HT1080 (cell line): Measurements from ENCODE around the gene FNDC3B. TPM values are rescaled to one million over a fixed set of nuclear protein-coding genes. Genes with fewer than 3 reads are reported as not detected.

ENCODE experiments used
- DNase-seq: peaks from one replicate; pipeline ENCODE4 v3.0.0-alpha.2; 2015; ENCODE audit warnings: low read depth
- total RNA-seq: library from RNA; depleted of rRNA; stranded (reverse); fragments of >200 nt; shearing (Covaris generic); gene quantifications from 2 replicates; pipeline ENCODE4 v1.2.3, GENCODE V29; 2014

The FNDC3B gene
- total RNA-seq, 1 experiment from 2014 or later, result 63.7 TPM

DNA sequence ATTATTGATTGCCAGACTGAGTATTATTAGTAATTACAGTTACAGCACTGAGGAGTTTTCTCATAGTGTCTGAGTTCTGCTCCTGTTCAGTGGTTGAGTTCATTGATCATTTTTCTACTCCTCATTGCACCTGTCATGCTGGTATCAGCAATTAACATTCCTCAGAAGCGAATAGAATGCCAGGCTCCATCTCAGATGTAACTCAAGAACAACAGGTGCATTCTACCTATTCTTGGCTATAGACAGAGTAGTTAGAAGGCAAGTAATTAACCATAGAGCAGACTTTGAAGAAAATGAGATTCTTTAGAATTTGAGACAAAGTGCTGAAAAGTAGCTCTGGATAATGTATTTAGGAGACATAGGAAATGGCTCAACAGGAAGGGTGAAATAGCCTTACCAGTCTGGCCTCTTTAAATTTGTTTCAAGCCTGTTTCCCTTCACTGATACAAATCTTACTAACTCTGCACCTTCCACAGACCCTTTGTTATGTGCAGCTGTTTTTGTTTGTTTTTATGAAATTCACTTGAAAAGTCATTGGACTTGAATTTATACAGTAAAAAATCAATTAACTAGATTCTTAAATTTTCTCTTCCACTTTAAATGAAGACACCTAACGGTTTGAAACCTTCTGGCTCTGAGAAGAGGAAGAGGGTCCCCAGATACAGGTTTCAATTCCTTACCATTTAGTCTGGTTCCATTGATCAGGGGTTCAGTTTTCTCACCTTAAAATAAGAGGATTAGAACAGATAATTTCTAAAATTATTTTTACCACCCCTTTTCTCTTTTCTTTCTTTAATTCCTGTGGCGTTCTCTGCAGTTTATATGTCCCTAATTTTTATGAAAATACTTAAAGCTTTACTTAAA is 109.6 kb downstream of the FNDC3B start:
- DNase-seq, result no peak

DNA sequence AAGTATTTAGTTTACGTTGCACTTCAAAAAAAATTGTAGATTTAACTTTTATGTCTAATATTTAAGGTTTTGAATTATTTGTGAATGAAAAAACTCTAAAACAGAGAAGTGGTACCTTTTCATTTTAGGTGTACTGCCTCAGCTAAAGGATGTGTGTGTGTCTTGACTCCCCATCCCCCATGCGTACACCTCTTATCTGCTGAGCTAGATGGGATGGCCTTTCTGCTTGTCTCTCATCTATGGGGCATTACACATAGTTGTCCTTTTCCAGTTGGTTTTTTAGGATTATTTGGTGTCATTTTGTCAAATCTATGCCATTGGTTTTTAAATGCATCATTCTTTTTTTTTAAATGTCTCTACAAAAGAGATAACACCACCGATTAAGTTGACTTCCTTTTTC is 110.9 kb downstream of the FNDC3B start:
- DNase-seq, result no peak

DNA sequence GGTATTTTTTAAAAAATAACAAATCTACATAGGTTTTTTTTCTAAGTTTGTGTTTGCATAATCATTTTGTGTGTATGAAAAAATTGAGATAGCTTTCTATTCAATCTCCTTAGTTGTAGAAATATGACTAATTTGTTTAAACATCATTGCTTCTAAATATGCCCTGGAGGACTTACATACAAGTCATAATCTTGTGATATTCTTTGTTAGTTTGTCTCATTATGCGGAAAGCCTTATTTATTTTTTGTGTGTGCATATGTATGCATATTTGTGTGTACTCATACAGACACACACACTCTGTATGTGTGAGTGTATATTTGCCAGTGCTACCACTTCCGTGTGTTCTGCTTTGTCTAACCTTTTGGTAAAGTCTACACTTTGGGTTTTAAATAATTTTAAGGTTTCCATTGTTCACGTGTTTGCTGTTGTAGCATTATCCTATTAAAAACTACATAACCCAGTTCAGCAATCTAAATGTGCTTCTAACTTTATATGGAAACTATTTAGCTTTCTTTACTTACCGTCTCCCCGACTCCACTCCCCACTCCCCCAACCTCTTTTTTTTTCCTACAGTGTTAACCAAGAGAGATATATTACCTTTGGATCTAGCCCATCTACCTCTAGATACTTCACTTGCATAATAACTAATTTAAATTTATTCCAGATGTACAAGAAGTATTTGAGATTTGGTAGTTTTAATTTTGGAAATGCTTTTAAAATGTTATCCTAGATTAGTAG is 111.7 kb downstream of the FNDC3B start:
- DNase-seq, result no peak

DNA sequence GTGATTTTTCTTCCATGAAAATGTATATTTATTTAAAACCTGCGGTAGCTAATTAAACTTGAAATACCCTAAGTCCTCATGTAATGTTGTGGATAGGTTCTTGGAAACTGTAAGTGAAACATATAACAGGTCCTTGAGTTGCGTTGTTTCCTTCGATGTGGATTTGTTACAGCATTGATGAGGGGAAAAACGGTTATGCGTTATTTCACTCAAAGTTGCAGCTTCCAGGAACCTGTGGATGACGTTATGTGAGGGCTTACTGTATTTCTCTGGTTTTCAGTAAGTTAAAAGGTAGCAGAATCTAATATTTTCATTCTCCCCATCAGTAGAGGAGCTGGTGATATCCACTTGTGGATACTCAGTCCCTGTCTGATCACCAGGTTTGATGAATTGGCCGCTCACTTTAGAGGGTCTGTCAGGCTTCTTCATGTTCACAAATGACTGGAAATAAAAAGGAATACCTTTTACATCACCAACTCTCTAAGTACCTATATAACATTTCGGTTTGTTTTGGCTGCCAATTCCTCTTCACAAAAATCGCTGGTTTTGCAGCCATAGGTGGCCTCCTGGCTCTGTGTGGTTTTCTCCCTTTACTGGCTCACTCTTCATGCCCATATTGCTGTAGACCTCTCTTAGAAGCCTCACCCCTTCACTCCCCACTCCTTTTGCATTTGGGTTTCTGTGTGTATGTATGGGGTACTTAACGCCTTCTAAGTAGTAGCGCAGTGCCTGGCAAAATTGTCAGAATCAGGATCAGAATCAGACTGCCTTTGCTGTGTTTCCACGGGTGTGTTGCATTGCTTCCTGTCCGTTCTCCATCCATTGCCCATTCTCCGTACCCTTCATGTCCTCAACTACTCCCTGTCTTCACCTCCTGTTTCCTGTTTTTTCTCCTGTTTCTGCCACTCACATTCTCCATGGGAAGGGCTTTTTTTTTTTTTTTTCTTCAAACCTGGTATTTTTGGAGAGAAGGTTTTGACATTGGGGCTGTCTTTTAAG is 112.6 kb downstream of the FNDC3B start:
- DNase-seq, result peak; percentile 34

DNA sequence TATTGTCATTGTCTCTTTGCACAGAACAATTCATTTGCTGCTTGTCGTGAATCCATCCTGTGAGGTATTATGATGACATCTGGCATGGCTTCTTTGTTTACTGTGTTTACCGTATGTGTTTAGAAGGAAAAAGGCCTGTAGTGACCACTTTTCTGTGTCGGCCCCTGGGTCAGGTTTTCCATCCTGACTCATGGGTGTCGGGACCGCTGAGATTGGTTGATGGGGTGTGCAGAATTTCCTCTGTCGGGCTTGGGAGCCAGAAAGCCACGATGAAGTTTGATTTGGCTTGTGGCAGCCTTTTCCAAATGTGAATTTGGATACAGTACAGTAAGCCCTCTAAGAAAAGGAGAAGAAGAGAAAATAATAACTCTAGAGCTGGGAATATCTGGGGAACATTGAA is 113.5 kb downstream of the FNDC3B start:
- DNase-seq, result no peak

DNA sequence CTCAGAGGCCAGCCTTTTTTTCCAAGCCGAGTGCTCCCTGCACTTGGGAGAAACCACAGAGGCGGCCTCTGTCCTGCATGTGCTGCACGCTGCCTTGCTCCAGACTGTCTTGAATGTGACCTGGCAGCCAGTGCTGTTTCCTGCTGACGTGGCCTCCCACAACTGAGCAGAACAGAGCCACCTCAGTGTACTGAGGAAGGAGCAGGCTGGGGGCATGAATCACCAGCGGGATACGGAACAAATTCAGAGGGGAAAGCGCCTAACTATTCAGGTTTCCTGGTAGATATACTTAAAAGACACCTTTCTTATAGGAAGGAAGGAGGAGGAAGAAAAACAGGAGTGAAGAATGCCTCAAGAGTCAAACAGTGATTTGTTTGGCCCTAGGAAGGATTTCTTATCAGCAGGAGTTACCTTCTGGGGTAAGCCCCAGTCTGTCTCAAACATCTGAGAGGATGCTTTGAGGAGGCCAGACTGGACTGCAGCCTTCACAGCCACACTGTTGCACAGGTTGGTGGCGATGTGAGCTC is 114.0 kb downstream of the FNDC3B start:
- peak; percentile 100 for DNase-seq

DNA sequence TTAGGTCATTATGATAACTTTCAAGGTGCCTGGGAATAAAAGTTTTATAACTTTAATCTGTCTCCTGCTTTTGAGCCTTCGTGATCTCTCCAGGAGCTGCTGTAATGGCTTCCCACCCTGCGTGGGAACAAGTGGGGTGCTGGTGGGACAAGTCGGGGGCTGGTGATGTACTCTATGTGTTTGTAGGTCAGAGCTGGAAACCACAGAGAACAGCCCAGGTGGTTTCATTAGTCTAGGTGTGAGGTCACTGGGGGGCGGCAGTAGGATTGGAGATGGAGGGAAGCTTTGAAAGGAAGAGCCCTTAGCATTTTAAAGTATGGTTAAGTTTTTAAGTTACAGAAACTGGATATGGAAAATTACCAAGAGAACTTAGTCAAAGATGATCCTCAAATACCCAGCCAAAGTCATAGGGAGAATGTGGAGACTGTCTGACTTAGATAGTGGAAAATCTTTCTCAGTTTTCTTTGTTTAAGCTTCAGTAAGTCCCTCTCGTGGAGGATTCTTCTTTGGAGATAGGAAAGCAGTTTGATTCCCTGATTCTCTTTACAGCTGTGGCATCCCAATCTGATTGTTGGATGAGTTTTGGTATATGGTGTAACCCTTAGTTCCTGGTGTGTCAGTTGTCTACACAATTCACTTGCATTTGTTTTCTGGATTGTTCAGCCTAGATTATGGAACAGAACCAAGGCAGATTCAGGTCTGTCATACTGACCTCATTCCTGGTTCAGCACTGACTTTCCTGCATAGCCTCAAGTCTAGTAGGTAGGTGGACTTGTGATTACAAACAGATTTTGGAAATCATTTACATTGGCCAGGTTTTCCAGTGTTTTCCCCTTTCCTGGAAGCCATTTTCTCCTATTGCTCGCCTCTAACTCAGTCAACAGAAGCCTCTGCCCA is 115.6 kb downstream of the FNDC3B start:
- no peak for DNase-seq

DNA sequence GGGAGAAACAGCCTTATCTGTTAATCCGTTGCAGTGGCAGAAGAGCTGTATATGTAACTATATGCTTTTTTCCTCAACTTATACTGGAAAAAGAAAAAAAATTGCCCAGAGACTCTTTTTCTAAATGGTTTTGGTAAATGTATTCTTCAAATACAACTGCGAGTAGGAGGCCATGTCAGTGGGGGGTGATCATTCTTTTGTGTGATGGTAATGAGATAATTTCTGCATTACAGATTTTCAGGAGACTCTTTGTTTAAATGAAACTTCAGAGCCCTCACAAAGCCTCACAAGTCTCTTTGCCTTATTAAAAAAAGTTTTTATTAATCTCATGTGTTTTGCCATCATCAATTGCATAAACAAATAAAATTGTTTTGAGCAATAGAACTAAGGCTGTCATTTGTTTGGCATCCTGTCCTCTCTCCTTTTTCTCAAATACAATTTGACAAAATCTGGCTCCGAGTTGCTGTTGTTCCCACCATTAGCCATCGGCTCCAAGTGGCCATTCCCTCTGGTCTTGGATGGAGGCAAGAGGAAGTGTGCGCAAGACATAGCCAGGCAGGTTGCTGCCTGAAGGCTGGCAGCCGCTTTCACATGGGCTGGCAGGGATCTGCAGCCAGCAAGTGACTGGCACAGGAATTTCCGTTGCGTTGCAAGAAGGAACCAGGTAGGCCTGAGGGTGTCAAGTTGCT is 116.7 kb downstream of the FNDC3B start:
- no peak for DNase-seq

DNA sequence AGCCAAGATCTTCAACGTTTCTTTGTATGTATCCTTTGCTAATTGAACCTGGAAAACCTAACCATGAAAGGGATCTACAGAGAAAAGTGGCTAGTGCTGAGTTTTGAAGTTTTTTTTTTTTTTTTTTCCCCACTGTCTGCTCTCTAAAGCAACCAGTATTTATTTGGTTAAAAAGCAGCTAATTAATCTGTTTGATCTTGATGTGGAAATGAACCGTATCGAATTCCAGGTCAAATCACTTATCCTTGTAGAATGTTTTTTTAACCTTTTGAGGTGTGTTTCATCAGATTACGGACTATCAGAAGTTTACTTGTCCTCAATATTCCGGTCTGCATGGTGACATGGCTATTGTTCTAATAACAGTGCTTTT is 117.2 kb downstream of the FNDC3B start:
- no peak for DNase-seq

DNA sequence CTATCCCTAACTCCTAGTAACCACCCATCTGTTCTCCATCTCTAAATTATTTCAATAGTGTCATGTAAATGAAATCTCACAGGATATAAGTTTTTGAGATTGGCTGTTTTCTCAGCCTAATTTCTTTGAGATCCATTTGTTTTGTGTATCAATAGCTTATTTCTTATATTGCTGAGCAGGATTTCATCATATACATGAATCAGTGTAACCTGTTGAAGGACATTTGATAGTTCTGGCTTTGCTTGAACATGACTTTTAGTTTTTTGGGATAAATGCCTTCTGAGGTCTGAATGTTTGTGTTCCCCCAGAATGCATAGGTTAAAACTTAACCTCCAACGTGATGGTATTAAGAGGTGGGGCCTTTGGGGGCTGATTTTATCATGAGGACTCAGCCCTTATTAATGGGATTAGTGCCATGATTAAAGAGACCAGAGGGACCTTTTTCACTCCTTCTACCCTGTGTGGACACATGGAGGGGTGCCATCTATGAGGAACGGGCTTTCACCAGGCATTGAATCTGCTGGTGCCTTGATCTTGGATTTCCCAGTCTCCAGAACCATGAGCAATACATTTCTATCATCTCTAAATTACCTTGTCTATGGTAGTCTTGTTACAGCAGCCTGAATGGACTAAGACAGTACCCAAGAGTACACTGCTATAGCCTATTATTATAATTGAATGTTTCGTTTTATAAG is 118.3 kb downstream of the FNDC3B start:
- DNase-seq, result no peak

DNA sequence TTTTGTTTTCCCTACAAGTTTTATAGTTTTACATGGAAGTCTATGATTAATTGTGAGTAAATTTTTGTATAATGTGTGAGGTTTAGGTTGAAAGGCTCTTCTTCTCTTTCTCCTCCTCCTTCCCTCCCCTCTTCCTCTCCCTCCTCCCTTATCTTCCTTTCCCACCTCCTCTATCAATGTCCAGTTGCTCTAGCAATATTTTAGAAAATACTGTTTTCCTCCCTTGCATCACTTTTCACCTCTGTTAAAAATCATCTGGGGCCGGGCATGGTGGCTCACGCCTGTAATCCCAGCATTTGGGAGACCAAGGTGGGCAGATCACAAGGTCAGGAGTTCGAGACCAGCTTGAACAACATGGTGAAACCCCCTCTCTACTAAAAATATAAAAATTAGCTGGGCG is 119.4 kb downstream of the FNDC3B start:
- DNase-seq, result no peak

DNA sequence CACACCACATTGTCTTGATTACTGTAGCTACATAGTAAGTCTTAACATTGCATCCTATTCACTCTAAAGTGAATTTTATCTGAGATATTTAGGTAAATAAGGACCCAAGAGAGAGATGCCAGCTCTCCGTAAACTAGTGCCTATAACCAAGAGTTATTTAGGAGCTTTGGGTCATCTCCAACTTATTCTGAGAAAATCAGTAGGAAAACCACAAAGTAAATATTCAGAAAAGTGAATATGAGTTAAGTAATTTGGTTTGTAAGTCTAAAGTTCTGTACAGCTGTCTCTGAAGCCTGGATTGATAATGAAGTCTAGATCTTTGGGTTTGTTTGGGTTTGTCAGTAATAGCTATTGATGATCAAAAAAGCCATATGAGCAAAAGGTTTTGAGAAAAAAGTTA is 120.0 kb downstream of the FNDC3B start:
- DNase-seq, result no peak

DNA sequence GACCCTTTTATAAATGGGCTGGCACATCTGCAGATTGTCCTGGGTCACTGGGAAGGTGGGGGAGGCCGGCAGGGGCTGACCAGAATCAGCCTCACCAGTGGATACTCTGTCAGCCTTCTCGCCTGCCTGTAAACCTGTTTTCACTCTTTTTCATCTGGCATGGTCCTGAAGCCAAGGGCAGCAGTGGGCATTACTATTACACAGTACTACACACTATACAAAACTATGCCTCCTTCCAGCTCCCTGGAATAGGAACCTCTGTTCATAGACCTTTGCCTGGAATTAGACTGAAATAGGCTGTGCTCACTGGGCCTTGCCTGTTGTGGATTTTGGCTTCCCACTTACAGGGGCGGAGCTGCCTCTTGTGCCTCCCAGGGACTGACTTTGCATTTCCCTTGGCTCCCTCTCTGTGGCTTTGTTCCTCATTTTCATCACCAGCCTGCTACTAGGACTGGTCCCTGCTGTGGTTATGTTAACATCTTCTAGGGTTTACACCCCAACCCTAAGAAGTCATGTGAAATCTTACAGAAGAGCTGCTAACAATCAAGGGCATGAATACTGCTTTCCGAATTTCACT is 120.7 kb downstream of the FNDC3B start:
- DNase-seq, result no peak

DNA sequence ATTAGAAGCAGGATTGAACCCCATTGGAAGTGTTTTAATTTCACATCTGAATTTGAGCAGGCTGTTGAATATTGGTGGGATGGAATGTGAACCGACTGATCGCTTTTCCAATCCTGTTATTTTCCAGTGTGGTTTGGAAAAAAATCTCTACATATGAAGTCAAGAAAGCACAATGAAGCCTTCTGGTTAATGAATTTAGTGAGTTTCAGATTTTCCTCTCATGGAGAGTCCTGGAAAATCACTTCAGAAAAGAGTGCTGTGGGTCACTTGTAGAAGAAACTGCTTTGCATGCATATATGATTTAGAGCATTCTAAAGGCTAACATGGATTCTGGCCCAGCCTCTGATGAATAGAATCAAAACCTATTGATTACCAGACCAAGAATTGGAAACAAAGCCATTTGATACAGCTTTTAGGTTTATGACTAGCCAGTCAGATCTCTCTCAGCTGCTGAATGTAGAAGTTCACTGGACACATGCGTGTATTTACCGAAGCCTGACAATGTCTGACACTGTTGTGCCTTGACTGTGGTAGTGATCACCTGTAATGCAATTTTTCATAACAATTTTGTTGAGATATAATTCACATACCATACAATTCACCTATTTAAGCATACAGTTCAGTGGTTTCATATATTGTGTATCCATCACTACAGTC is 121.9 kb downstream of the FNDC3B start:
- no peak for DNase-seq

DNA sequence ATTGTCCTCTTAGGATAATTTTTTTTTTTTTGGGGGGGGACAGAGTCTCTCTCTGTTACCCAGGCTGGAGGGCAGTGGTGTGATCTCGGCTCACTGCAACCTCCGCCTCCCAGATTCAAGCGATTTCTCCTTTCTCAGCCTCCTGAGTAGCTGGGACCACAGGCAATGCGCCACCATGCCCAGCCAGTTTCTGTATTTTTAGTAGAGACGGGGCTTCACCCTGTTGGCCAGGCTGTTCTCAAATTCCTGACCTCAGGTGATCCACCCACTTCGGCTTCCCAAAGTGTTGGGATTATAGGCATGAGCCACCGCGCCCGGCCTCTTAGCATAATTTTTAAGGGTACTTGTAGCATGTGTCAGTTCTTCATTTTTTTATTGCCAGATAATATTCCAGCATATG is 122.6 kb downstream of the FNDC3B start:
- no peak for DNase-seq

DNA sequence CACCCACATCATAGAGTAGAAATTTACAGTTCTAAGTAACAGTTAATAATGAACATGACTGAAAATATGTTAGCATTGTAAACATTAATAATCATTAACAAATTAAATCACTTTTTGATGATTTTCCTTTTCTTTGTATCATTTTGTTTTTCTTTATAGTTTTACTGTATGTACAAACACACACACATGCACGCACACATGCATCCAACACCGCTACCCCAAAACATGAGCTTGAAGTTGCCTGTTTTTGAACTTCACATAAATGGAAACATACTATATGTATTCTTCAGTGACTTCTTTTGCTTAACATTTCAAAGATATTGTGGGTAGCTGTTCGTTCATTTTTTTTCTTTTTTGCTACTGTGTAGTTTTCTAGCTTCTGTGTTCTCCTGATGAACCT is 123.9 kb downstream of the FNDC3B start:
- DNase-seq, result no peak

DNA sequence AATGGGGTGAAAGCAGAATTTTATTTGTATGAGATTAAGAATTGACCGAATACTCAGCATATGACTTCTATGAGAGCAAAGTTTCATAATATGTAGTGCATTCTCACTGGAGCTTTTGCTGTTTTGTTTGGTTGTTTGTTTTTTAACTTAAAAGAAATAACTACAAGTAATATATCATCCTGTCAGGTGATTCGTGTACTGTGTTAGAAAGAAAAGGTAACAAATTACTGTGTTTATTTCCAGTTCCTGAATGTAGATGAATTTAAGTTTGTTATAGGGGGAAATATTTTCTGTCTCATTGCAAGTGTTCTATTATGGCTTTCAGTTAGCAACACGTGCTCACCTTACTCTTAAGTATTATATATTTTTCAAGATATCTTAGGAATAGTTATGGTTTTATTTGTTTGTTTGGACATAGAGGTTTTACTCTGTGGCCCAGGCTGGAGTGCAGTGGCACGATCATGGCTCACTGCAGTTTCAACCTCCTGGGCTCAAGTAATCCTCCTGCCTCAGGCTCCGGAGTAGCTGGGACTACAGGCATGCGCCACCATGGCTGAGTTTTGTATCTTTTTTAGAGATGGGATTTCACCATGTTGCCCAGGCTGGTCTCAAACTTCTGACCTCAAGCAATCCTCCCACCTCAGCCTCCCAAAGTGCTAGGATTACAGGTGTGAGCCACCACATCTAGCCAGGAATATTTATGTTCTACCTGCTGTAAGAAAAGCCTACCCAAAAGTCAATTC is 125.4 kb downstream of the FNDC3B start:
- no peak for DNase-seq
